H4 (cell line): Measurements from ENCODE around the gene REEP6. TPM values are rescaled to one million over a fixed set of nuclear protein-coding genes. Genes with fewer than 3 reads are reported as not detected.

ENCODE experiments used
- DNase-seq: peaks from one replicate; pipeline ENCODE4 v3.0.0-alpha.2; 2015; ENCODE audit warnings: low spot score
- total RNA-seq: library from RNA; depleted of rRNA; stranded (reverse); fragments of >200 nt; shearing (Covaris generic); gene quantifications from 2 replicates; pipeline ENCODE4 v1.2.3, GENCODE V29; 2014

The REEP6 gene
- total RNA-seq, 1 experiment from 2014 or later: 1.2 TPM

DNA sequence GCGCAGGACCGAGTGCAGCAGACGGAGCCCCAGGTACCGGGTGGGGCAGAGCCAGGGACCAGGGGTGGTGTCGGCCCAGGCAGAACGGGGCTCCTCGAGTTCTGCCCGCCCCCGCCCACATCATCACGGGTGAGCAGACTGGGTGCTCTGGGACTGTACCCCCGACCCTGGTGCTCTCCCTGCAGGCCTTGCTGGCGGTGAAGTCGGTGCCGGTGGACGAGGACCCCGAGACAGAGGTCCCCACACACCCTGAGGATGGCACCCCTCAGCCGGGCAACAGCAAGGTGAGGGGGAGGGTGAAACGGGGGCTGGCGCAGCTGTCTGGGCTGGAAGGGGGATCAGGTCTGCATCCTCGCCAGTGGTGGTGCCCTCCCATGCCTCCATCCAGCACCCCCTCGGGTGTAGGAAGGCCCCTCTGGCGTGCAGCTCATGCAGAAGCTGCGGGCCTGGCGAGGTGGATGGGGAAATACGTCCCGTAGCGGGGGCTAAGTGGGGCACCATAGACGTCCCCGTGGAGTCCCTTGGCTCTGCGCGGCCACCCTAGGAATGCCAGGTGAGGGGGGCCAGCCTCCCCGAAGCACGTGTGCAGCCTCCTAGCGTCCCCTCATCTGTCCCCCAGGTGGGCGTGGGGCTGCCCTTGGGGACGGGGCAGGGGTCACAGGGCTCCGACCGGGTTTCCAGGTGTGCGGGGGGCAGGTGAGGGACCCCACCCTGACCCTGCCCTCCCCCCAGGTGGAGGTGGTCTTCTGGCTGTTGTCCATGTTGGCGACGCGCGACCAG is 34.7 kb upstream of the REEP6 start:
- DNase-seq: no peak

DNA sequence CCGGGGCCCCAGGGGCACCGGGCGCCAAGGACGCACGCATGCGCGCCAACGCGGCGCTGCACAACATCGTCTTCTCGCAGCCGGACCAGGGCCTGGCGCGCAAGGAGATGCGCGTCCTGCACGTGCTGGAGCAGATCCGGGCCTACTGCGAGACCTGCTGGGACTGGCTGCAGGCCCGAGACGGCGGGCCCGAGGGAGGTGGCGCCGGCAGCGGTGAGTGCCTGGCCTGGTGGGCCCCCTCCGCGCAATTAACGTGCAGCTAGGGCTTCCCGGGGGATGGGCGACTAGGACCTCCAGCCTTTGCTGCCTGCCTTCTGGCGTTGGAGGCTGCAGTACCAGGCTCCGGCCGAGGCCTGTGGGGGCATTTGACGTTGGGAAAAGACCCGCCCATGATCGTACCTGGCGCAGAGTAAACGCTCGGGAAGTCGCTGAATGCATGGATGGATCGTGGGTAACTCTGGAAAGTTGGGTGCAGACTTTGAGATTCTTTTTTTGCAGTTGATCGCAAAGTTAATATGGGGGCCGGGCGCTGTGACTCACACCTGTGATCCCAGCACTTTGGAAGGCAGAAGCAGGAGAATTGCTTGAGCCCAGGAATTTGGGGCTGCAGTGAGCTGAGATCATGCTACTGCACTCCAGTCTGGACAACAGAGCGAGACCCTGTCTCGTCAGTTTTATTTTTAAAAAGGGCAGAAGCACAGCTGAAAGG is 33.8 kb upstream of the REEP6 start:
- DNase-seq: no peak

DNA sequence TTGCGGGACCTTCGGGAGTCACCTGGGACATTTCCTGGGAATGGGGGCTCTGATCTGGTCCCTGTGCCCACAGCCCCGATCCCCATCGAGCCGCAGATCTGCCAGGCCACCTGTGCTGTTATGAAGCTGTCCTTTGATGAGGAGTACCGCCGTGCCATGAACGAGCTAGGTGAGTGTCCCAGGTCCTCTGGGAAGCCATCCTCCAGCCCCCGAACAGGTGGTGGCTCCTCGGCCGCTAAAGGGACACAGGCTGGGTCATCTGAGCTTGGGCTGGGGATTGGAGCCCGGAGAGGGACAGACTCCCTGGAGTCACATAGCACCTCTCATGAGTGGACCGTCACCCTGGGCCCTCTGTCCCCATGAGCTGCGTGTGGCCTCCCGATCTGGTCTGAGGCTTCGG is 33.1 kb upstream of the REEP6 start:
- no peak for DNase-seq

DNA sequence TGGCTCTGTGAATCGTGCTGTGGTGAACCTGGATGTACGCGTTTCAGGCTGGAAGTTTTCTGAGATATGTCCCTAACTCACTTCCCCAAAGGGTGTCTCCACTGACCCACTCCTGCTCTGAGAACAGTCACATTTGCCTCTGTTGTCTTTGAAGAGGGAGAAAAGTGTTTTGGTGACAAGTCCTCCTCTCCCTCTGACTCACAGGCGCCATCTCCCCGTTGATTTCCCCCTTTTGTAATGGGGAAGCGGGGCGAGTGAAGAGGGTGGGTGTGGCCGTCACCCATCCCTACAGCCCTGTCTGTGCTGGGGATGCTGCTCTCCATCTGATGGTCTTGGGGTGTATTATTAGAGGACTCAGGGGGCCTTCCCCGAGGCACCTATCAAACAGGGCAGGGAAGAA is 31.5 kb upstream of the REEP6 start:
- no peak for DNase-seq

DNA sequence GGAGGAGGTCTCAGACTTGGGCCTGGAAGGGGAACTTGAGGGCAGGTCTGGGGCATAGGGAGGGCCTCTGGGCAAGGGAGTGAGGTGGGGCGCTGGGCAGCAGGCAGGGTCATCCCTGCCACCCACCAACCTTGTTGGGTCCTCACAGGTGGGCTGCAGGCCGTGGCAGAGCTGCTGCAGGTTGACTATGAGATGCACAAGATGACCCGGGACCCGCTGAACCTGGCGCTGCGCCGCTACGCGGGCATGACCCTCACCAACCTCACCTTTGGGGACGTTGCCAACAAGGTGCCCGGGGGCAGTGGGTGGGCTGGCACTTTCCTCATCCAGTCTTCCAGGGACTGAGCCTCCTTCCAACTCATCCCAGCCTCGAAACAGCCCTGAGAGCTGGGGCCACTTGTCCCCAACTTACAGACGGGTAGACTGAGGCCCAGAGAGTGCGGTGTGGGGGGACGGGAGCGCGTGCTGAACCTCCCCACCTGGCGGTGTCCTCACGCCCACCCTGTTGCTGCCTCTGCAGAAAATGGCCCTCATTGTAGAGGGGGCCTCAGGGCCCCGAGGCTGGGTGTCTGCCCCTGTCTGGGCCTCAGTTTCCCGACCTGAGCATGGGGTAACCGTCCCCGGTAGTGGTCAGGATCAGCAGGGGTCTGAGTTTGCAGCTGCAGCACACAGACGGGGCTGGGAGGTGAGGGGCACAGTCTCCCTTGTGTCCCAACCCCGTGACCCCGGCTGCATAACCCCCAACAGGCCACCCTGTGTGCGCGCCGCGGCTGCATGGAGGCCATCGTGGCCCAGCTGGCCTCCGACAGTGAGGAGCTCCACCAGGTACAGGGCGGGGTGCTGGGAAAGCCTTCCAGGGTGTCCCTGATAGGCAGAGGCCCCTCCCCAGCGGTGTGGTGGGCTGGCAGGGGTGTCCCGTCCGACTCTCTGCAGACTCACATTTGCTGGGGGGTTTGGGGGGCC is 30.7 kb upstream of the REEP6 start:
- DNase-seq: no peak

DNA sequence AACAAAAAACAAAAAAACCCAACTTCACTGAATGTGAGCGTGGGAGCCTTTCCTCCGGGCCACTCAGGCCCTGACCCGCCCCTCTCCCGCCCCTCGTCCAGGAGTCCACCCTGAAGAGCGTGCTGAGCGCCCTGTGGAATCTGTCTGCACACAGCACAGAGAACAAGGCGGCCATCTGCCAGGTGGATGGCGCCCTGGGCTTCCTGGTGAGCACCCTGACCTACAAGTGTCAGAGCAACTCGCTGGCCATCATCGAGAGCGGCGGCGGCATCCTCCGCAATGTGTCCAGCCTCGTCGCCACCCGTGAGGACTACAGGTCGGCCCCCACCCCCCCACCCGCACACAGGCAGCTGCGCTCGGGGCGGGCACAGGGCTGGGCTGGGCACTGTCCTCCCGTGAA is 29.1 kb upstream of the REEP6 start:
- no peak for DNase-seq

DNA sequence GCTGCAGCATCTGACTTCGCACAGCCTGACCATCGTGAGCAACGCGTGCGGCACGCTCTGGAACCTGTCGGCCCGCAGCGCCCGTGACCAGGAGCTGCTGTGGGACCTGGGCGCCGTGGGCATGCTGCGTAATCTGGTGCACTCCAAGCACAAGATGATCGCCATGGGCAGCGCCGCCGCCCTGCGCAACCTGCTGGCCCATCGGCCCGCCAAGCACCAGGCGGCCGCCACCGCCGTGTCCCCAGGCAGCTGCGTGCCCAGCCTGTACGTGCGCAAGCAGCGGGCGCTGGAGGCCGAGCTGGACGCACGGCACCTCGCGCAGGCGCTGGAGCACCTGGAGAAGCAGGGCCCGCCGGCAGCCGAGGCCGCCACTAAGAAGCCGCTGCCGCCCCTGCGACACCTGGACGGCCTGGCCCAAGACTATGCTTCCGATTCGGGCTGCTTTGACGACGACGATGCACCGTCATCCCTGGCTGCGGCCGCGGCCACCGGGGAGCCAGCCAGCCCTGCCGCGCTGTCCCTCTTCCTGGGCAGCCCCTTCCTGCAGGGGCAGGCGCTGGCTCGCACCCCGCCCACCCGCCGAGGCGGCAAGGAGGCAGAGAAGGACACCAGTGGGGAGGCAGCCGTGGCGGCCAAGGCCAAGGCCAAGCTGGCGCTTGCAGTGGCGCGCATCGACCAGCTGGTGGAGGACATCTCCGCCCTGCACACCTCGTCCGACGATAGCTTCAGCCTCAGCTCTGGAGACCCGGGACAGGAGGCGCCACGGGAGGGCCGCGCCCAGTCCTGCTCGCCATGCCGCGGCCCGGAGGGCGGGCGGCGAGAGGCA is 25.6 kb upstream of the REEP6 start:
- DNase-seq: no peak

DNA sequence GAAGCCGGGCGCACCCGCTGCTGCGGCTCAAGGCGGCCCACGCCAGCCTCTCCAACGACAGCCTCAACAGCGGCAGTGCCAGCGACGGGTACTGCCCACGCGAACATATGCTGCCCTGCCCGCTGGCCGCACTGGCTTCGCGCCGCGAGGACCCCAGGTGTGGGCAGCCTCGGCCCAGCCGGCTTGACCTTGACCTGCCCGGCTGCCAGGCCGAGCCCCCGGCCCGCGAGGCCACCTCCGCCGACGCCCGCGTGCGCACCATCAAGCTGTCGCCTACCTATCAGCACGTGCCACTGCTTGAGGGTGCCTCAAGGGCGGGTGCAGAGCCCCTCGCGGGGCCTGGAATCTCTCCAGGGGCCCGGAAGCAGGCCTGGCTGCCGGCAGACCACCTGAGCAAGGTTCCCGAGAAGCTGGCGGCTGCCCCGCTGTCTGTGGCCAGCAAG is 24.9 kb upstream of the REEP6 start:
- DNase-seq: no peak

DNA sequence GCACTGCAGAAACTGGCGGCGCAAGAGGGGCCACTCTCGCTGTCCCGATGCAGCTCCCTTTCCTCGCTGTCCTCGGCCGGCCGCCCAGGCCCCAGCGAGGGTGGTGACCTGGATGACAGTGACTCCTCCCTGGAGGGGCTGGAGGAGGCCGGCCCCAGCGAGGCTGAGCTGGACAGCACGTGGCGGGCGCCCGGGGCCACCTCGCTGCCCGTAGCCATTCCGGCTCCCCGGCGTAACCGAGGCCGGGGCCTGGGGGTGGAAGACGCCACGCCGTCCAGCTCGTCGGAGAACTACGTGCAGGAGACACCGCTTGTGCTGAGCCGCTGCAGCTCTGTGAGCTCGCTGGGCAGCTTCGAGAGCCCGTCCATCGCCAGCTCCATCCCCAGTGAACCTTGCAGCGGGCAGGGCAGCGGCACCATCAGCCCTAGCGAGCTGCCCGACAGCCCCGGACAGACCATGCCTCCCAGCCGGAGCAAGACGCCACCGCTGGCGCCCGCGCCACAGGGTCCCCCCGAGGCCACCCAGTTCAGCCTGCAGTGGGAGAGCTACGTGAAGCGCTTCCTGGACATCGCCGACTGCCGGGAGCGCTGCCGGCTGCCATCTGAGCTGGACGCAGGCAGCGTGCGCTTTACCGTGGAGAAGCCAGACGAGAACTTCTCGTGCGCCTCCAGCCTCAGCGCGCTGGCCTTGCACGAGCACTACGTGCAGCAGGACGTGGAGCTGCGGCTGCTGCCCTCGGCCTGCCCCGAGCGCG is 24.3 kb upstream of the REEP6 start:
- no peak for DNase-seq

DNA sequence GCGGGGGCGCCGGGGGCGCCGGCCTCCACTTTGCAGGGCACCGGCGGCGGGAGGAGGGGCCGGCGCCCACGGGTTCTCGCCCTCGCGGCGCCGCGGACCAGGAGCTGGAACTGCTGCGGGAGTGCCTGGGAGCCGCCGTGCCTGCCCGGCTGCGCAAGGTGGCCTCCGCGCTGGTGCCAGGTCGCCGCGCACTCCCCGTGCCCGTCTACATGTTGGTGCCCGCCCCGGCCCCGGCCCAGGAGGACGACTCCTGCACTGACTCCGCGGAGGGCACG is 23.8 kb upstream of the REEP6 start:
- DNase-seq: no peak

DNA sequence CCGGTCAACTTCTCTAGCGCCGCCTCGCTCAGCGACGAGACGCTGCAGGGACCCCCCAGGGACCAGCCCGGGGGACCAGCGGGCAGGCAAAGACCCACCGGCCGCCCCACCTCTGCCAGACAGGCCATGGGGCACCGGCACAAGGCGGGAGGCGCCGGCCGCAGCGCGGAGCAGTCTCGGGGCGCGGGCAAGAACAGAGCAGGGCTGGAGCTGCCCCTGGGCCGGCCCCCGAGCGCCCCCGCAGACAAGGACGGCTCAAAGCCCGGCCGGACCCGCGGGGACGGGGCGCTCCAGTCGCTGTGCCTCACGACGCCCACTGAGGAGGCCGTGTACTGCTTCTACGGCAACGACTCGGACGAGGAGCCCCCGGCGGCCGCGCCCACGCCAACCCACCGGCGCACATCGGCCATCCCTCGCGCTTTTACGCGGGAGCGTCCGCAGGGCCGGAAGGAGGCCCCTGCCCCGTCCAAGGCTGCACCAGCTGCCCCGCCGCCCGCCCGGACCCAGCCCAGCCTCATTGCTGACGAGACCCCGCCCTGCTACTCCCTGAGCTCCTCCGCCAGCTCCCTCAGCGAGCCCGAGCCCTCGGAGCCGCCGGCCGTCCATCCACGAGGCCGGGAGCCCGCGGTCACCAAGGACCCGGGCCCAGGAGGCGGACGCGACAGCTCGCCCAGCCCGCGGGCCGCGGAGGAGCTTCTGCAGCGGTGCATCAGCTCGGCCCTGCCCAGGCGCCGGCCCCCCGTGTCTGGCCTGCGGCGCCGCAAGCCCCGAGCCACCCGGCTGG is 23.3 kb upstream of the REEP6 start:
- no peak for DNase-seq

DNA sequence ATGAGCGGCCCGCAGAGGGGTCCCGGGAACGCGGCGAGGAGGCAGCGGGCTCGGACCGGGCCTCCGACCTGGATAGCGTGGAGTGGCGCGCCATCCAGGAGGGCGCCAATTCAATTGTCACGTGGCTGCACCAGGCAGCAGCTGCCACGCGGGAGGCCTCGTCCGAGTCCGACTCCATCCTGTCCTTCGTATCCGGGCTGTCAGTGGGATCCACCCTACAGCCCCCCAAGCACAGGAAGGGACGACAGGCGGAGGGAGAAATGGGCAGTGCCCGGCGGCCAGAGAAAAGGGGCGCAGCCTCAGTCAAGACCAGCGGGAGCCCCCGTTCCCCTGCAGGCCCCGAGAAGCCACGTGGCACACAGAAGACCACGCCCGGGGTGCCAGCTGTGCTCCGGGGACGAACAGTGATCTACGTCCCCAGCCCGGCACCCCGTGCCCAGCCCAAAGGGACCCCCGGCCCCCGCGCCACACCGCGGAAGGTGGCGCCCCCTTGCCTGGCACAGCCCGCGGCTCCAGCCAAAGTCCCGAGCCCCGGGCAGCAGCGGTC is 22.6 kb upstream of the REEP6 start:
- DNase-seq: no peak

DNA sequence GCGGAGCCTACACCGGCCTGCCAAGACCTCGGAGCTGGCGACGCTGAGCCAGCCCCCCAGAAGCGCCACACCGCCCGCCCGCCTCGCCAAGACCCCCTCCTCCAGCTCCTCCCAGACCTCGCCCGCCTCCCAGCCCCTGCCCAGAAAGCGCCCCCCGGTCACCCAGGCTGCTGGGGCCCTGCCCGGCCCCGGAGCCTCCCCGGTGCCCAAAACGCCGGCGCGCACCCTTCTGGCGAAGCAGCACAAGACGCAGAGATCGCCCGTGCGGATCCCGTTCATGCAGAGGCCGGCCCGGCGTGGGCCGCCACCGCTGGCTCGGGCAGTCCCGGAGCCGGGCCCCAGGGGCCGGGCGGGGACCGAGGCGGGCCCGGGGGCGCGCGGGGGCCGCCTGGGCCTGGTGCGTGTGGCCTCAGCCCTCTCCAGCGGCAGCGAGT is 22.1 kb upstream of the REEP6 start:
- DNase-seq: no peak

DNA sequence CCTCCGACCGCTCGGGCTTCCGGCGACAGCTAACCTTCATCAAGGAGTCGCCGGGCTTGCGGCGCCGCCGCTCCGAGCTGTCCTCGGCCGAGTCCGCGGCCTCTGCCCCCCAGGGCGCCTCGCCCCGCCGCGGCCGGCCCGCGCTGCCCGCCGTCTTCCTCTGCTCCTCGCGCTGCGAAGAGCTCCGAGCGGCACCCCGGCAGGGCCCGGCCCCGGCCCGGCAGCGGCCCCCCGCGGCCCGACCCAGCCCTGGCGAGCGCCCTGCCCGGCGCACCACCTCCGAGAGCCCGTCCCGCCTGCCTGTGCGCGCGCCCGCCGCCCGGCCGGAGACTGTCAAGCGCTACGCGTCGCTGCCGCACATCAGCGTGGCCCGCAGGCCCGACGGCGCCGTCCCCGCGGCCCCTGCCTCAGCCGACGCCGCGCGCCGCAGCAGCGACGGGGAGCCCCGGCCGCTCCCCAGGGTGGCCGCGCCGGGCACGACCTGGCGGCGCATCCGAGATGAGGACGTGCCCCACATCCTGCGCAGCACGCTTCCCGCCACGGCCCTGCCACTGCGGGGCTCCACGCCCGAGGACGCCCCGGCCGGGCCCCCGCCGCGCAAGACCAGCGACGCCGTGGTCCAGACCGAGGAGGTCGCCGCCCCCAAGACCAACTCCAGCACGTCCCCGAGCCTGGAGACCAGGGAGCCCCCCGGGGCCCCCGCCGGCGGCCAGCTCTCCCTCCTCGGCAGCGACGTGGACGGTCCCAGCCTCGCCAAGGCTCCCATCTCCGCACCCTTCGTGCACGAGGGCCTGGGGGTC is 21.5 kb upstream of the REEP6 start:
- no peak for DNase-seq

DNA sequence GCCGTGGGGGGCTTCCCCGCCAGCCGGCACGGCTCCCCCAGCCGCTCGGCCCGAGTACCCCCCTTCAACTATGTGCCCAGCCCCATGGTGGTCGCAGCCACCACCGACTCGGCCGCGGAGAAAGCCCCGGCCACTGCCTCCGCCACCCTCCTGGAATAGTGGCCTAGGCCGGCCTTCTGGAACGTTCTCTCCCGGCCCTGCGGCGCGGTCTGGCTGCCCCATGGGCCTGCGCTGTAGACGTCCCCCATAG is 21.0 kb upstream of the REEP6 start:
- DNase-seq: no peak

DNA sequence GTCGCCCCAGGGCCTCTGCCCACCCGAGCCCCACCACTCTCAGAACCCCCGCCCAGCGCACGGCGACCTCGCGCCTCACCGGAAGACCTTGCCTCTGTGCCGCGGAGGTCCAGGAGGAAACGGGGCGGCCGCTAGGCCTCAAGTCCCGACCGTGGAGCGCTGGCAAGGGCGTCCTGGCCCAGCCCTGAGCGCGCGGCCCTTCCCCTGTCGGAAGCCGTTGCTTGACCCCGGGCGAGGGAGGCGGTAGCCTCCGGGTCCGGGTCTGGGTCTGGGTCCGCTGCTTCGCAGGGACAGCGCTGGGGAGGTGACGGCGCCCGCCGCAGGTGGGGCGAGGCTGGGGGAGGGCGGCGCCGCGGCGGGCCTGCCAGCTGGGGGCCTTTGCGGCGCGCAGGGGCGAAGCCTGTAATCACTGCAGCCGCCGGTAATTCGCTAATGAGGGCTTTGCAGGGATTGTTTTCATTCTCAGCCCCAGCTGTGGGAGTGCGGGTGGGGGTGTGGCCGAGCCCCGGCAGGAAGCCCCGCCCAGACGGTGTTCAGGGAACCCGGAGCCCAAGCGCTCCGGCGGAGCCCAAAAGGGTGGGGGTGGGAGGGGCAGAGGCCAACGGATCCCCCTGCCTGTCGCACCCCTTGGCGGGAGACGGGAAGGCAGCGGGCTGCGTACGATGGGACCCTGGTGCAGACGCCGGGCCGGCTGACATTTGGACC is 20.5 kb upstream of the REEP6 start:
- DNase-seq: no peak

DNA sequence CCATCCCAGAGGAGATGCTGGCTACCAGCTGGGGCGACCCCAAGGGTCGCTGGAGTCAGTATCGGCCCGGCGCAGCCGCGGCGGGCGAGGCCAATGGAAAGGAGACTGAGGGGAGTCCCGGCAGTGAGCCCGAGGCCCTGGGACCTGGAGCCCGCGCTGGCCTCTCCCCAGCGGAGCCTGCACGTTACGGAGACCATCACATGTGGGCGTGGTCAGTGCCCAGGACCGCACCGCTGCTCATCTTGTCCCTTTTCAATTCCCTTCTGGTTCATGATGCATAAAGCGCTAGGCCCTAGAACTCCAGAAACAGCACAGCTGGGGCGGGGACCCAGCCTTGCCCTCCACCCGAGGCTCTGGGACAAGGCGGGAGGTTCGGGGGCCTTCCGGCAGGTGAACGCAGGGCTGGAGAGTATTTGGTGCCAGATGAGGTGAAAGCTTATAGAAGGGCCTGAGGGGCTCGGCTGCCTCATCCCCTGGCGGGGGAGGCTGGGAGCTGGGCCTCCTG is 19.9 kb upstream of the REEP6 start:
- no peak for DNase-seq

DNA sequence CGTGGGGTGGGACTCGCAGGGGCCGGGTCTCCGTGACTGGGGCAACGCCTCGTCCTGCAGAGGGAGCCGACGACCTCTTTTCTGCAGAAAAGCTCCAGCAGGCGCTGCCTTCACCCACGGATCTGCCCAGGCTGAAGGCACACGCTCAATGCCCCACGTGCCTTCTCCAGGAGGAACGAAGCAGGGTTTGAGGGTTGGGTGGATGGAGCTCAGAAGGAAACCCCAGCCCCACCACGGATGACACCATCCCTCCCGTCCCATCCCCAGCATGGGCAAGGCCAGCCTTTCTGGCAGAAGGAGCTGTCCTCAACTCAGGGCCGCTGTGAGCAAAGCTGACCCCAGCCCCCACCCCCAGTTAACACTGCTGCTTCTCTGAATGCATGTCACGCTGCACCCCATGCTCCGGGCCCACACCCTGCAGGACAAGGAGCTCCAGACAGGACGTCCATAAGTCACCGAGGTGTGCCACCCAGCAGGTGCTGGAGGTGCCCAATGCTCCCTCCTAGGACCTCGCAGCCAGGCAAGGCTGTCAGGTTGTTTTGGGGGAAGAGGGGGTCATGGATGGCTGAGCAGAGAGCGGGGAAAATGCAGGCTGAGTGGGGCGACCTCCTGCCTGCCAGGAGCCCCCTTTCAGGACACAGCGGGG is 19.3 kb upstream of the REEP6 start:
- no peak for DNase-seq
